Measurements from ENCODE around the gene AFMID.
"Not testable (repeated sequence)": the region's sequence is repeated elsewhere in the genome, so short reads cannot be mapped to it uniquely, and the experiment has no call there.

AFMID gene

DNA sequence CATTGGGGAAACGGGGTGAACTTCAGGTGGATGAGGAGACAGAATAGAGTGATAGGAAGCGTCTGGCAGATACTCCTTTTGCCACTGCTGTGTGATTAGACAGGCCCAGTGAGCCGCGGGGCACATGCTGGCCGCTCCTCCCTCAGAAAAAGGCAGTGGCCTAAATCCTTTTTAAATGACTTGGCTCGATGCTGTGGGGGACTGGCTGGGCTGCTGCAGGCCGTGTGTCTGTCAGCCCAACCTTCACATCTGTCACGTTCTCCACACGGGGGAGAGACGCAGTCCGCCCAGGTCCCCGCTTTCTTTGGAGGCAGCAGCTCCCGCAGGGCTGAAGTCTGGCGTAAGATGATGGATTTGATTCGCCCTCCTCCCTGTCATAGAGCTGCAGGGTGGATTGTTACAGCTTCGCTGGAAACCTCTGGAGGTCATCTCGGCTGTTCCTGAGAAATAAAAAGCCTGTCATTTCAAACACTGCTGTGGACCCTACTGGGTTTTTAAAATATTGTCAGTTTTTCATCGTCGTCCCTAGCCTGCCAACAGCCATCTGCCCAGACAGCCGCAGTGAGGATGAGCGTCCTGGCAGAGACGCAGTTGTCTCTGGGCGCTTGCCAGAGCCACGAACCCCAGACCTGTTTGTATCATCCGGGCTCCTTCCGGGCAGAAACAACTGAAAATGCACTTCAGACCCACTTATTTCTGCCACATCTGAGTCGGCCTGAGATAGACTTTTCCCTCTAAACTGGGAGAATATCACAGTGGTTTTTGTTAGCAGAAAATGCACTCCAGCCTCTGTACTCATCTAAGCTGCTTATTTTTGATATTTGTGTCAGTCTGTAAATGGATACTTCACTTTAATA, 37.3 kb downstream of the AFMID start:
- DNase-seq: no peak

GRCh38 chr17:78225088-78225865, 38.1 kb downstream of the AFMID start:
- no peak for DNase-seq

DNA sequence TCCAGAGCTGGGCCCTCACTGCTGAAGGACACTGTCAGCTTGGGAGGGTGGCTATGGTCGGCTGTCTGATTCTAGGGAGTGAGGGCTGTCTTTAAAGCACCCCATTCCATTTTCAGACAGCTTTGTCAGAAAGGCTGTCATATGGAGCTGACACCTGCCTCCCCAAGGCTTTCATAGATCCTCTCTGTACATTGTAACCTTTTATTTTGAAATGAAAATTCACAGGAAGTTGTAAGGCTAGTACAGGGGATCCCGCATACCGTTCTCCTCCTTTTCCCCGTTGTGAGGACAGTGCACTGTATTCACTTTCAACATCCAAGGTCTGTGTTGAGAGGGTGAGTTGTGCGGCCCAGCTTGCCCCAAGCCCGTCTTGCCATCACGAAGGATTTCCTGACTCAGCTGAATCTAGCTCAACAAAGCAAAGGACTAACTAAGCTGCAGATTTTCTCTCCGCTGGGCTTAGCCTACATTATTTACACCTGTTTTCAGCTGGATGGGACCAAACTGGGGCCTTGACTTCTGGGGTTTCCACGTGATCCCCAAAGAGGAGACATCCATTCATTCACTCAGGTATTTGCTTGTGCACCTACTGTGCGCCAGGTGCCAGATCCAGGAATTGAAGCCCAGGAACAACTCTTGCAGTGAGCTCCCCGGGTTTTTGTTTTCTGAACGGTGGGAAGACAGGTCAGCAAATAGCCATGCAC, 39.0 kb downstream of the AFMID start:
- no peak for DNase-seq

DNA sequence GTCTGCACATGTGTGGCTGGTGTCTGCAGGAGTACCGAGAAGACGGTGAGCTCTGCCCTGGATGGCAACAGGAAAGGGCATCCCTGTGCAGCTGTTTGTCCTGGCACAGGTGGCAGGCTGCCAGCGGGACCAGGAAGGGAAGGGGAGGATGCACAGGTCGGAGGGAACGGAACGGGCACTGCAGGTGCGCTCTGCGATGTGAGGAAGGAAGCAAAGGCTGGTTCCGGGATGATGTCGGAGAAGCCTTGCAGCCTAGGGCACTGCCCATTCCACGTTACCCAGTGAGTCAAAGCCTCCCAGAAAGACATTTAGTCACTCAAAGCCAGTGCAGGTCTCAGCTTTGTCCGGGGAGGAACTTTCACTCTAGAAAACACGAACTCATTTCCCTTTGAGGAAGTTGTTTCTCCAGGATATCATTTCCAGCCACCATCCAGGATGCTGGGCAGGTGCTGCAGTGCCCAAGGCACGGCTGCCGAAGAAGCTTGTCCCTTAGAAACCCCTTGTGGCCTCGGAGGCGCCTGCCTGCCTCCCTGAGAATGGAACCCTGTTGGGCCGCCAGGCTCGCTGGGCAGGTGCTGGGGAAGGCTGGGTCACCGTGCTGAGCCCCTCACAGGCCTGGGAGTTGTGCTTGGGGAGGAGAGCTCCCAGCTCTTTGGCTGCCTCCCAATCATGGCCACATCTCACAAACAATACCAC, 39.7 kb downstream of the AFMID start:
- DNase-seq: peak in 1 of 2 donors; percentile 15

GRCh38 chr17:78227455-78227916, 40.3 kb downstream of the AFMID start:
- no peak for DNase-seq

DNA sequence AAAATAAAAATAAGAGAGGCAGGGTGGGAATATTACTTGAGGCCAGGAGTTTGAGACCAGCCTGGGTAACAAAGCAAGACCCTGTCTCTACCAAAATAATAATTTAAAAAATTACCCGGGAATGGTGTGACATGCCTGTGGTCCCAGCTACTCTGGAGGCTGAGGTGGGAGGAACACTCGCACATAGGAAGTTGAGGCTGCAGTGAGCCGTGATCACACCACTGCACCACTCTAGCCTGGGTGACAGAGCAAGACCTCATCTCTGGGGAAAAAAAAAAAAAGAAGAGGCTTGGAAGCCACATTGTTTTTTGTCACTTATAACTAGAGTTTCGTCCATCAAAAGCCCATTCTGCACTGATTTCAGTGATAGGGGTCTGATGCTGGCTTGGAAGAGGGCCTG, 41.0 kb downstream of the AFMID start:
- no peak for DNase-seq

- no peak for DNase-seq
These were observed 43.2 kb downstream of the AFMID start for GRCh38 chr17:78230252-78230962.

DNA sequence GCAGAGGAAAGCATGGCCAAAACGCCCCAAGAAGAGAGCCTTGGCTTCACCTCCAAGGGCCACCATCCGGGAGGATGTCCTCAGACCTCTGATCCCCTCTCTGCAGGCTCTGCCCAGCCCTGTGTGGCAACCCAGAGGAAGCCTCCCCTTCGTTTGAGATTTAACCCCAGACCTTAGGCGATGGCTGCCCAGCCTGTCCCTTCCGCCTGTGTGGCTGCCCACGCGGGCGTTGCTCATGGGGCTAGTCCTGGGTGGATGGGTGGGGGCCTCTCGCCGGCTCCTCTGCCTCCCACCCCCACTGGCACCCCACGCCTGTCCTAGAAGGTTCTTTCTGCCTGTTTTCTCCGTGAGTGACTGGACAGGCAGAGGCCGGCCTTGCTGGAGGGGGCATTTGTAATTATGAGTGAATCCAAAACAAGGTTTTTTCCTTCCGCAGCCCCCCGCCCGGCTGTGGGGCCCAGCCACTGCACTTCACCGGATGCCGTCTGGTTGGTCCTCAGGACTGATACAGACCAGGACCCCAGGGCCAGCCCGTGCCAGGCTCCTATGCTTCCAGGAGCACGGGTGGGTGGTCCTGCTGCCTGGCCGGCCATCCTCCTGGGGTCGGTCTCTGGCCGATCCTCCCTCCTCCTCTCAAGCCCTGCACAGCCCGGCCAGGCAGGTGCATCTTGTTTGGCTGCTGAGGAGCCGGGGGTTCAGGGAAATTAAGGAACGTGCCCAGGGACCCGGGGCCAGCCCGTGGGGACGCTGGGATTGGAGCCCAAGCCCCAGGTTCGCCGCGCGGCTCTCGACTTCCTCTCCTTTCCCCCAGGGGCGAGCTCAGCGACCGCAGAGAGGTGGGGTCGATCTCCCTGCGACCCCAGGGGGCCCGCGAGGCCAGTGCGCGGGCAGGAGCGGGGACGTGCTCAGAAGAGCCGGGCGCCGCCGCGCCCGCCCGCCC, 44.1 kb downstream of the AFMID start, which contains the start of gene TMEM235:
Gene TMEM235, plus strand, starts transcription at position 636 of the 940 bp plus-strand sequence. CDS start 393 bp downstream, outside the sequence.
- DNase-seq: no peak

- peak in 1 of 2 donors; percentile 47 for DNase-seq
These were observed 45.1 kb downstream of the AFMID start for GRCh38 chr17:78231991-78232858.

DNA sequence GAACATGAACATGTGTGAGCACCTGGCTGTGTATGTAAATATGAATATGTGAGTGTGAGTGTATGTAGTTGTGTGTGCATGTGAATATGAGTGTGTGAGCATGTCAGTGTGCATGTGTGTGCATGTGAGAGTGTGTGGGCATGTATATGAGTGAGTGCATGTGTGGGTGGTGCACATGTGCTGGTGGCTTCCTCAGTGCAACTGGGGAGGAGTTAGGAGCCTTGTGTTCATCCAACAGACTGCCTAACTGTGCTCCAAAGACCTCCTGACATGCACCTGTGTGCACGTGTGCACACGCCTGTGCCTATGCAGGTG, 45.7 kb downstream of the AFMID start:
- no peak for DNase-seq

DNA sequence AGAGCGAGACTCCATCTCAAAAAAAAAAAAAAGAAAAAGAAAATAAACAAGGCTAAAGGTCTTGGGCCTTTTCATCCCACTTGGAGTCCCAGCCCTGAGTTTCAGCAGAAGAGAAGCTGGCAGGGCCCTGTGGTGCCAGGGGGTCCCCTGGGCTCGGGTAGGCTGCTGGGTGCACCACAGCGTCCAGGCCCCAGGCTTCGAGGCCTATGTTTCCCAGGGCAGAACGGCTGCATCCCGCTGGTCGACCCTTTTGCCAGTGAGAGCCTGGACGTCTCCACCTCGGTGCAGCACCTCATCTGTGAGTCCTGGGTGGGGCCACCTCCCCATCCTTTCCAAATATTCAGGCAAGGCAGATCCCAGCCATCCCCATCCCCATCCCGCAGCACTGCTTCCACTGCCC, 46.5 kb downstream of the AFMID start:
- DNase-seq: no peak

GRCh38 chr17:78234261-78234865, 47.2 kb downstream of the AFMID start:
- no peak for DNase-seq

DNA sequence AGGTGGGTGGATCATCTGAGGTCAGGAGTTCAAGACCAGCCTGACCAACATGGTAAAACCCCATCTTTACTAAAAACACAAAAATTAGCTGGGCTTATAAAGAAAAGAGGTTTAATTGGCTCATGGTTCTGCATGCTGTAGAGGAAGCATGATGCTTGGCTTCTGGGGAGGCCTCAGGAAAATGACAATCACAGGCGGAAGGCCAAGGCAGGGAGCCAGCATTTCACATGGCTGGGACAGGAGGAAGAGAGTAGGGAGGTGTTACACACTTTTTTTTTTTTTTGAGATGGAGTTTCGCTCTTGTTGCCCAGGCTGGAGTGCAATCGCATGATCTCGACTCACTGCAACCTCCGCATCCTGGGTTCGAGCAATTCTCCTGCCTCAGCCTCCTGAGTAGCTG, 47.9 kb downstream of the AFMID start:
- not testable (repeated sequence) for DNase-seq

GRCh38 chr17:78235885-78236284, 48.7 kb downstream of the AFMID start:
- DNase-seq: no peak

DNA sequence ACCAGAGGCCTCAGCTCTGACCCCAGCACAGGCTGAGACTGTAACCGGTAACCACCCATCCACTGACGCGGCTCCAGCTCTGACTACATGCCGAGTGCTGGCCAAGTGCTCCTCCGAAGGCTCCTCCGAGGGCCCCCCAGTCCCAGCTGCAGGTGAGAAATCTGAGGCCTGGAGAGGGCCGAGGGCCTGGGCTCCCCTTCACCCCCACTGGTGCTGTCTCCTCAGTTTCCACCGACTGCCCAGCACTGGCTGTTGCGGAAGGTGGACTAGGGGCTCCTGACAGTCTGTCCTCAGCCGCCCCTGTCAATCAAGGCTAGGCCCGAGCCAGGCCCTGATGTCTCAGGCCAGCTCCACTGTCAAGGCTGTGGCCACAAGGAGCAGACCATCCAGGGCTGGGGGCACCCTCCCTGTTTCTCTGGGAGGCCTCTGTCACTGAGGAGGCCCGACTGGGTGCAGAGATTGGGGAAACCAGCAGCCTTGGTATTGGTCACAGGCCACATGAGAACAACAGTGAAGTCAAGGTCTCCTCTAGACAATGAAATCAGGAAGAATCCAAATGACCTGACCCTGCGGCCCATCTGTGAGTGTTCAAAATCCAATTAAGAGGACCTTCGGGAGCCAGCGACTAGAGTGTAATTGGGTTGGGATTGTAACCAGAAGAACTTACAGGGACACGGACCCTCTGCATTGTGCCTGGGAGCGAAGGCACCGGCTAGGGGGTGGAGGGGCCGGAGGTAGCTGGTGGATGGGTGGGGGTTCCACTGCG, 49.4 kb downstream of the AFMID start:
- DNase-seq: no peak

DNA sequence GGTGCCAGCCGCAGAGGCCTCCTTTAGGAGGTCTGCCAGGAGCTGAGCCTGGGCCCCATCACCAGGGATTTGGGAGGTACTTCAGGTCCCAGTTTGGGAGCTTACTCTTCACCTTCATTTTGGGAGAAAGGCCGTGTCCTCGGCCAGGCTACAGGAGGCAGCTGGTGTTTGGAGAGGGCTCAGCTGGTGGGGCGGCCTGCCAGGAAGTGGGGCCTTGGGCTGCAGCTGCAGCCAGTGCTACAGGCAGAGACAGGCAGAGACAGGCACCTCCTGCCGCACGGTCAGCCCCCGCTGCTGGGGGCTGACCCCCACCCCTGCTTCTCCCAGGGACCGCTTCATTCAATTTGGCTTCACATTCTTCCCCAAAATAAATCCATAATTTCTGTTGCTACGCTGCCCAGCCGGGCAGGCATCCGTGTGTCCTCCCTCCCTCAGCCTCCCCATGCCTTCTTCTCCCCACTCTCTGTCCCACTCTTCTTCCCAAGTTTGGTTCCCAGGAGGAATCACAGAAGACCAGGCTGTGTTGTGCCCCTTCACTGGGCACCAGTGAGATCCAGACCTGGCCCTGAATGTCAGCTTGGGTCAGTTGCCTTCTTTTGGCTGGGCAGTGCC, 50.3 kb downstream of the AFMID start:
- DNase-seq: no peak

GRCh38 chr17:78238823-78239488, 51.8 kb downstream of the AFMID start:
- no peak for DNase-seq

Measured in stimulated activated CD4-positive, alpha-beta T cell treated with anti-CD3 and anti-CD28 coated beads, Interleukin-2, amount 100 ng/mL, for 24 hours (primary cell).